Vagina (tissue), 2 donors: ENCODE measurements around the gene ITGBL1. TPM values are rescaled to one million over a fixed set of nuclear protein-coding genes. Genes with fewer than 3 reads are reported as not detected.

Experiments
- DNase-seq, 2 donors: peaks; one replicate each; pipeline ENCODE4 v3.0.0-alpha.2; 2017; ENCODE audit errors: extremely low spot score in 2 of 2
- H3K27ac ChIP-seq: fragments of 200-600 bp; sonication (generic); one replicate; pipeline ENCODE4 v1.5.1; 2019
- H3K27me3 ChIP-seq: fragments of 200-600 bp; sonication (generic); one replicate; pipeline ENCODE4 v1.5.1; 2019
- H3K36me3 ChIP-seq, 2 donors: fragments of 200-600 bp; sonication (generic); one replicate each; pipeline ENCODE4 v1.5.1; 2017 to 2019
- H3K4me1 ChIP-seq: fragments of 200-600 bp; sonication (generic); one replicate; pipeline ENCODE4 v1.5.1; 2019
- H3K4me3 ChIP-seq, 2 donors: fragments of 200-600 bp; sonication (generic); 1 replicate in 1 of 2; 2 replicates in 1 of 2; pipeline ENCODE4 v1.5.1; 2016 to 2019
- H3K9me3 ChIP-seq: fragments of 200-600 bp; sonication (generic); one replicate; pipeline ENCODE4 v1.5.1; 2019
- POLR2A ChIP-seq, 2 donors: fragments of 450-650 bp; IDR thresholded peaks; one replicate each; pipeline ENCODE4 v1.6.1; 2017; ENCODE audit warnings: antibody characterized with exemption in 2 of 2, mild to moderate bottlenecking in 2 of 2, moderate library complexity in 2 of 2
- POLR2AphosphoS5 ChIP-seq, 2 donors: sonication (generic); formaldehyde crosslinking; IDR thresholded peaks; one replicate each; pipeline ENCODE4 v1.9.0; 2017; ENCODE audit warnings: antibody characterized with exemption in 2 of 2, mild to moderate bottlenecking in 2 of 2, low read depth in 1 of 2; ENCODE audit not compliant: insufficient read depth in 1 of 2
- intact Hi-C: fragments of 100-400 bp; cut with DNase I; formaldehyde crosslinking; loops from one replicate; pipeline ENCODE4 v1.15.1; 2023
- total RNA-seq: library from RNA; depleted of rRNA; stranded (reverse); fragments of >200 nt; gene quantifications from one replicate; pipeline ENCODE4 v1.2.3, GENCODE V29; 2016
- TF ChIP-seq, protein P1 (sequence below), 3 experiments: fragments of 450-650 bp in 2 of 3; fragments of 200-600 bp in 1 of 3; sonication (generic) in 1 of 3; IDR thresholded peaks; one replicate each; pipeline ENCODE4 v1.5.1; 2017 to 2019; ENCODE audit warnings: antibody characterized with exemption in 3 of 3, mild to moderate bottlenecking in 2 of 3, moderate library complexity in 2 of 3

The ITGBL1 gene
- total RNA-seq, 1 donor from 2014 or later, result 6.4 TPM

GRCh38 chr13:101451641-101452040 is 834 bp upstream of the ITGBL1 start:
- Histone ChIP-seq H3K9me3 (no peaks in the 10 kb centered on the region), H3K4me3 (no peak overlapping the region), H3K27me3 (no peaks in the 10 kb centered on the region), H3K4me1 (peaks cover 20% of the 10 kb centered on the region), H3K27ac (no peak overlapping the region), H3K36me3 (no peaks in the 10 kb centered on the region)
- TF ChIP-seq POLR2A (IDR thresholded peaks at IDR 0.05) (no peak), POLR2AphosphoS5 (IDR thresholded peaks at IDR 0.05; ENCODE audit: insufficient read depth in 1 of 2, low read depth in 1 of 2) (no peak)
- TF ChIP-seq, protein P1, sequence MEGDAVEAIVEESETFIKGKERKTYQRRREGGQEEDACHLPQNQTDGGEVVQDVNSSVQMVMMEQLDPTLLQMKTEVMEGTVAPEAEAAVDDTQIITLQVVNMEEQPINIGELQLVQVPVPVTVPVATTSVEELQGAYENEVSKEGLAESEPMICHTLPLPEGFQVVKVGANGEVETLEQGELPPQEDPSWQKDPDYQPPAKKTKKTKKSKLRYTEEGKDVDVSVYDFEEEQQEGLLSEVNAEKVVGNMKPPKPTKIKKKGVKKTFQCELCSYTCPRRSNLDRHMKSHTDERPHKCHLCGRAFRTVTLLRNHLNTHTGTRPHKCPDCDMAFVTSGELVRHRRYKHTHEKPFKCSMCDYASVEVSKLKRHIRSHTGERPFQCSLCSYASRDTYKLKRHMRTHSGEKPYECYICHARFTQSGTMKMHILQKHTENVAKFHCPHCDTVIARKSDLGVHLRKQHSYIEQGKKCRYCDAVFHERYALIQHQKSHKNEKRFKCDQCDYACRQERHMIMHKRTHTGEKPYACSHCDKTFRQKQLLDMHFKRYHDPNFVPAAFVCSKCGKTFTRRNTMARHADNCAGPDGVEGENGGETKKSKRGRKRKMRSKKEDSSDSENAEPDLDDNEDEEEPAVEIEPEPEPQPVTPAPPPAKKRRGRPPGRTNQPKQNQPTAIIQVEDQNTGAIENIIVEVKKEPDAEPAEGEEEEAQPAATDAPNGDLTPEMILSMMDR (IDR thresholded peaks at IDR 0.05), result no peak
- no peak for DNase-seq
- intact Hi-C loops, result no loop called here

- H3K4me1 ChIP-seq, result peaks cover 22% of the 10 kb centered on the region
- no peaks in the 10 kb centered on the region for H3K9me3 ChIP-seq
- TF ChIP-seq POLR2A (IDR thresholded peaks at IDR 0.05), result no peak
- peak overlapping the region; percentile 51 for H3K27ac ChIP-seq
- no peak for DNase-seq
- intact Hi-C loops, result no loop called here
- no peaks in the 10 kb centered on the region for H3K27me3 ChIP-seq
- H3K4me3 ChIP-seq, result peak overlapping the region; percentile 50 to 54
- H3K36me3 ChIP-seq, result no peaks in the 10 kb centered on the region
These were observed 1.3 kb downstream of the ITGBL1 start for GRCh38 chr13:101453784-101454201.

DNA sequence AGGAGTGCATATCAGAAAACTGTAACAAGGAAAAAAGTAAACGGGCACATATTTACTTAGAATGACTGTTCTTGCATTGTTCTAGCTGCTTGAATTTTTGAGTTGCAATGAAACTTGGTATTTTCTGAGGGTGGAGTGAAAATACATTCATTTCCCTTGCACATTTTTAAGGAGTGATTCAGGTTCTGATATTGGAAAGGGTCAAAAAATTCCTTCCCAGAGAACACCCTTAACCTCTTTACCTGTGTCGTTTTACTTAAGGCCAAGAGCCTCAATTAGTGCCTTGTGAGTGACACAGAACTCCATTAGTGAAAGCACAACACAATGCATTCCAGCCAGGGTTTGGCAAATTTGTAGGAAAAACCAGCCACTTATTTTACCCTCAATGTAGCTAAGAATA is 2.3 kb downstream of the ITGBL1 start:
- DNase-seq, result no peak
- H3K9me3 ChIP-seq, result no peaks in the 10 kb centered on the region
- H3K4me3 ChIP-seq, result no peak overlapping the region
- intact Hi-C loops, result no loop called here
- TF ChIP-seq POLR2A (IDR thresholded peaks at IDR 0.05), result no peak
- TF ChIP-seq, protein P1 (IDR thresholded peaks at IDR 0.05), result no peak
- no peak for TF ChIP-seq POLR2AphosphoS5 (IDR thresholded peaks at IDR 0.05; ENCODE audit: insufficient read depth in 1 of 2, low read depth in 1 of 2)
- no peak overlapping the region for H3K27ac ChIP-seq
- H3K4me1 ChIP-seq, result peaks cover 22% of the 10 kb centered on the region
- H3K36me3 ChIP-seq, result no peaks in the 10 kb centered on the region
- no peaks in the 10 kb centered on the region for H3K27me3 ChIP-seq

- Histone ChIP-seq H3K27me3 (no peaks in the 10 kb centered on the region), H3K9me3 (no peaks in the 10 kb centered on the region), H3K4me3 (no peak overlapping the region), H3K27ac (no peak overlapping the region), H3K36me3 (no peaks in the 10 kb centered on the region), H3K4me1 (peaks cover 19% of the 10 kb centered on the region)
- TF ChIP-seq, protein P1 (IDR thresholded peaks at IDR 0.05), result no peak
- TF ChIP-seq POLR2AphosphoS5 (IDR thresholded peaks at IDR 0.05; ENCODE audit: insufficient read depth in 1 of 2, low read depth in 1 of 2), result no peak
- TF ChIP-seq POLR2A (IDR thresholded peaks at IDR 0.05), result no peak
- intact Hi-C loops, result no loop called here
- DNase-seq, result no peak
These were observed 3.4 kb downstream of the ITGBL1 start for GRCh38 chr13:101455863-101456262.

DNA sequence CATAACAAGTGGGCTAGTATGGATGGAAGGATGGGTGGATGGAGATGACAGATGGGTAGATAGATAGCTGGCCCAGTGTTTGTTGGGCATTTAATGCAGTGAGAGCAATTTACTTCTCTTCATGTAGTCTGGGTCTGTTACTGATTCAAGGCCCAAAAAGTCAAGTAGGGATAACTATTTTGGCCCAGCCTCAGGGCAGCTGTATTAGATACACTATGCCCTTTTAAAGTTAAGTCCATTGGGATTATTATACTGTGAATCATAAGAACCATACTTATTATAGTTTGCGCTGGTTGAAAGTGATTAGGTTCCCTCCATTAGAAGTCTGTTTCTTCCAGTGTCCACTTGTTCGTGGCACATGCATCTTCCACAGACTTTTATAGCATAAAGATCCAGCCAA is 4.7 kb downstream of the ITGBL1 start:
- intact Hi-C loops, result no loop called here
- TF ChIP-seq POLR2A (IDR thresholded peaks at IDR 0.05), result no peak
- TF ChIP-seq POLR2AphosphoS5 (IDR thresholded peaks at IDR 0.05; ENCODE audit: insufficient read depth in 1 of 2, low read depth in 1 of 2), result no peak
- TF ChIP-seq, protein P1 (IDR thresholded peaks at IDR 0.05), result no peak
- no peak overlapping the region for H3K27ac ChIP-seq

More for the DNA sequence above, 4.7 kb downstream of the ITGBL1 start:
- no peaks in the 10 kb centered on the region for H3K27me3 ChIP-seq
- H3K4me3 ChIP-seq, result no peak overlapping the region
- H3K36me3 ChIP-seq, result no peaks in the 10 kb centered on the region
- H3K9me3 ChIP-seq, result no peaks in the 10 kb centered on the region
- H3K4me1 ChIP-seq, result peaks cover 9% of the 10 kb centered on the region
- DNase-seq, result no peak
